GM12878 (cell line): ENCODE results near the gene SFT2D2. TPM values are rescaled to one million over a fixed set of nuclear protein-coding genes. Genes with fewer than 3 reads are reported as not detected.
A peak's percentile ranks its signal among the peaks of the same experiment; 100 is the strongest.

Experiments
- CHD2 ChIP-seq: IDR thresholded peaks from 2 replicates; pipeline ENCODE4 v1.6.1; 2011; ENCODE audit warnings: low read depth, low read length, improper control_type of control experiment, borderline replicate concordance
- HCFC1 ChIP-seq: fragments of 150-350 bp; IDR thresholded peaks from 2 replicates; pipeline ENCODE4 v1.6.1; 2014; ENCODE audit warnings: low read length
- KAT2A ChIP-seq: conservative IDR thresholded peaks from 2 replicates; pipeline ENCODE4 v1.6.1; 2011; ENCODE audit warnings: low read depth, low read length; ENCODE audit not compliant: control insufficient read depth
- MXI1 ChIP-seq: fragments of 150-350 bp; IDR thresholded peaks from 2 replicates; pipeline ENCODE4 v1.6.1; 2011; ENCODE audit warnings: low read depth, mild to moderate bottlenecking, inconsistent platforms, low read length, improper control_type of control experiment
- NFXL1 ChIP-seq: fragments of 450-650 bp; IDR thresholded peaks from 2 replicates; pipeline ENCODE4 v1.6.1; 2017; ENCODE audit warnings: antibody characterized with exemption, mild to moderate bottlenecking, borderline replicate concordance
- SP1 ChIP-seq: IDR thresholded peaks from one replicate; pipeline ENCODE4 v1.6.1; 2011; ENCODE audit warnings: low read depth, low read length
- TCF12 ChIP-seq: IDR thresholded peaks from 2 replicates; pipeline ENCODE4 v1.6.1; 2011; ENCODE audit warnings: low read depth, mild to moderate bottlenecking, low read length
- ZNF217 ChIP-seq: fragments of 450-650 bp; IDR thresholded peaks from 2 replicates; pipeline ENCODE4 v1.6.1; 2017; ENCODE audit warnings: antibody characterized with exemption, mild to moderate bottlenecking
- ZNF24 ChIP-seq: fragments of 450-650 bp; IDR thresholded peaks from 2 replicates; pipeline ENCODE4 v1.6.1; 2017; ENCODE audit warnings: antibody characterized with exemption, mild to moderate bottlenecking
- polyA plus RNA-seq, 11 experiments: library from polyadenylated mRNA; depleted of rRNA in 4 of 11; unstranded in 6 of 11; stranded (reverse) in 5 of 11; fragments of >200 nt; fragmentation: Nextera tagmentation in 4 of 11; fragmentation: Illumina TruSeq in 1 of 11; extraction: Ambion mirVana in 4 of 11; extraction: Trizol in 1 of 11; gene quantifications; 1 replicate in 1 of 11; 2 replicates in 10 of 11; pipeline versions ENCODE4 v1.2.1 to v1.2.3, GENCODE V29; 2011 to 2016; ENCODE audit warnings: inconsistent platforms in 2 of 11, missing spikeins in 2 of 11, low read depth in 1 of 11
- total RNA-seq, 4 experiments: library from RNA; depleted of rRNA in 3 of 4; stranded (reverse); fragments of >200 nt in 3 of 4; fragmentation: Illumina TruSeq in 1 of 4; extraction: Trizol in 1 of 4; gene quantifications; 2 replicates each; pipeline versions ENCODE4 v1.2.1 to v1.2.3, GENCODE V29; 2013 to 2021
- TF ChIP-seq, protein P1 (sequence below), 3 experiments: IDR thresholded peaks in 2 of 3; conservative IDR thresholded peaks in 1 of 3; 2 replicates each; pipeline ENCODE4 v1.5.1; 2011; ENCODE audit warnings: low read depth in 3 of 3, low read length in 3 of 3, mild to moderate bottlenecking in 3 of 3, control low read depth in 2 of 3, moderate library complexity in 2 of 3, inconsistent platforms in 1 of 3, mixed read lengths in 1 of 3; ENCODE audit not compliant: control insufficient read depth in 2 of 3, insufficient read depth in 1 of 3; ENCODE audit errors: extremely low read depth in 1 of 3
- TF ChIP-seq, protein P2 (sequence below): IDR thresholded peaks from 2 replicates; pipeline ENCODE4 v1.6.1; 2012; ENCODE audit warnings: mild to moderate bottlenecking, low read depth, low read length
- TF ChIP-seq, protein P3 (sequence below): fragments of 450-650 bp; IDR thresholded peaks from 2 replicates; pipeline ENCODE4 v1.6.1; 2016; ENCODE audit warnings: mild to moderate bottlenecking, moderate library complexity, borderline replicate concordance

SFT2D2 gene
- total and polyA plus RNA-seq, 10 of the 15 experiments (the other 5 are each of a cell fraction or from before 2014, with no cell fraction given), result 5.6 to 49.6 (median 24.9) TPM

DNA sequence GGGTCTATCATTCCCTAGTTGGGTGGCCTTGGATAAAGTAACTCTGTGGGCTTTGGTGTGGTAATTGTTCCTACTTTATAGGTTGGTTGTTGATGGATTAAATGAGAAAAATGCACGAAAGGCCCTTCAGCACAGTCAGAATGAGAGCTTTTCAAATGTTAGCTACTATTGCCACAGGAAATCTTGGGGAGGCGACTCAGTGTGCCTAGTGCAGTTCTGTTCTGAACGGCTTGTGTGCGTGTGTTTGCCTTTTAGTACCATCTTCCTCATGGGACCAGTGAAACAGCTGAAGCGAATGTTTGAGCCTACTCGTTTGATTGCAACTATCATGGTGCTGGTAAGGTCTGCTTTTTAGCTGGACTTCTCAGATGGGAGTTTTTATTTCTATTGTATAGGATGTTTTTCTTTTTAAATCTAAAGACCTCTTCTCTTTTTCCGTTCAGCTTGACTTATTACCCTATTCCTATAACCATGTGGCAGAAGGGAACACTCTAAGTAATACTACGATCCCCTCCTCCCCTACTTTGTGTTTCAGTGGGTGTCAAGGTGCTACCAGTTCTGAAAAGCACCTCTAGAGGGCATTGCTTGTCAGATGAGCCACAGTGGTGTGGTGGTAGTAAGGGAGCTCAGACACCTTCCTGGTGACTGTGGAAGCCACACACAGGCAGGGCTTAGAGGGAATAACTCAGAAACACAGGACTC, 9.2 kb downstream of the SFT2D2 start (continued):
- TF ChIP-seq, protein P1, sequence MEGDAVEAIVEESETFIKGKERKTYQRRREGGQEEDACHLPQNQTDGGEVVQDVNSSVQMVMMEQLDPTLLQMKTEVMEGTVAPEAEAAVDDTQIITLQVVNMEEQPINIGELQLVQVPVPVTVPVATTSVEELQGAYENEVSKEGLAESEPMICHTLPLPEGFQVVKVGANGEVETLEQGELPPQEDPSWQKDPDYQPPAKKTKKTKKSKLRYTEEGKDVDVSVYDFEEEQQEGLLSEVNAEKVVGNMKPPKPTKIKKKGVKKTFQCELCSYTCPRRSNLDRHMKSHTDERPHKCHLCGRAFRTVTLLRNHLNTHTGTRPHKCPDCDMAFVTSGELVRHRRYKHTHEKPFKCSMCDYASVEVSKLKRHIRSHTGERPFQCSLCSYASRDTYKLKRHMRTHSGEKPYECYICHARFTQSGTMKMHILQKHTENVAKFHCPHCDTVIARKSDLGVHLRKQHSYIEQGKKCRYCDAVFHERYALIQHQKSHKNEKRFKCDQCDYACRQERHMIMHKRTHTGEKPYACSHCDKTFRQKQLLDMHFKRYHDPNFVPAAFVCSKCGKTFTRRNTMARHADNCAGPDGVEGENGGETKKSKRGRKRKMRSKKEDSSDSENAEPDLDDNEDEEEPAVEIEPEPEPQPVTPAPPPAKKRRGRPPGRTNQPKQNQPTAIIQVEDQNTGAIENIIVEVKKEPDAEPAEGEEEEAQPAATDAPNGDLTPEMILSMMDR (IDR thresholded peaks at IDR 0.05 in 2 of 3, conservative IDR thresholded peaks at IDR 0.05 in 1 of 3; ENCODE audit: control insufficient read depth in 2 of 3, extremely low read depth in 1 of 3, insufficient read depth in 1 of 3, low read depth in 3 of 3, low read length in 3 of 3), result peak; percentile 63 to 80 (median 79)
- TF ChIP-seq KAT2A (no peak), CHD2 (no peak), SP1 (no peak), MXI1 (no peak), ZNF24 (no peak), NFXL1 (no peak), TCF12 (no peak), ZNF217 (no peak), HCFC1 (no peak)
- TF ChIP-seq, protein P2, sequence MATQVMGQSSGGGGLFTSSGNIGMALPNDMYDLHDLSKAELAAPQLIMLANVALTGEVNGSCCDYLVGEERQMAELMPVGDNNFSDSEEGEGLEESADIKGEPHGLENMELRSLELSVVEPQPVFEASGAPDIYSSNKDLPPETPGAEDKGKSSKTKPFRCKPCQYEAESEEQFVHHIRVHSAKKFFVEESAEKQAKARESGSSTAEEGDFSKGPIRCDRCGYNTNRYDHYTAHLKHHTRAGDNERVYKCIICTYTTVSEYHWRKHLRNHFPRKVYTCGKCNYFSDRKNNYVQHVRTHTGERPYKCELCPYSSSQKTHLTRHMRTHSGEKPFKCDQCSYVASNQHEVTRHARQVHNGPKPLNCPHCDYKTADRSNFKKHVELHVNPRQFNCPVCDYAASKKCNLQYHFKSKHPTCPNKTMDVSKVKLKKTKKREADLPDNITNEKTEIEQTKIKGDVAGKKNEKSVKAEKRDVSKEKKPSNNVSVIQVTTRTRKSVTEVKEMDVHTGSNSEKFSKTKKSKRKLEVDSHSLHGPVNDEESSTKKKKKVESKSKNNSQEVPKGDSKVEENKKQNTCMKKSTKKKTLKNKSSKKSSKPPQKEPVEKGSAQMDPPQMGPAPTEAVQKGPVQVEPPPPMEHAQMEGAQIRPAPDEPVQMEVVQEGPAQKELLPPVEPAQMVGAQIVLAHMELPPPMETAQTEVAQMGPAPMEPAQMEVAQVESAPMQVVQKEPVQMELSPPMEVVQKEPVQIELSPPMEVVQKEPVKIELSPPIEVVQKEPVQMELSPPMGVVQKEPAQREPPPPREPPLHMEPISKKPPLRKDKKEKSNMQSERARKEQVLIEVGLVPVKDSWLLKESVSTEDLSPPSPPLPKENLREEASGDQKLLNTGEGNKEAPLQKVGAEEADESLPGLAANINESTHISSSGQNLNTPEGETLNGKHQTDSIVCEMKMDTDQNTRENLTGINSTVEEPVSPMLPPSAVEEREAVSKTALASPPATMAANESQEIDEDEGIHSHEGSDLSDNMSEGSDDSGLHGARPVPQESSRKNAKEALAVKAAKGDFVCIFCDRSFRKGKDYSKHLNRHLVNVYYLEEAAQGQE, result no peak
- TF ChIP-seq, protein P3, sequence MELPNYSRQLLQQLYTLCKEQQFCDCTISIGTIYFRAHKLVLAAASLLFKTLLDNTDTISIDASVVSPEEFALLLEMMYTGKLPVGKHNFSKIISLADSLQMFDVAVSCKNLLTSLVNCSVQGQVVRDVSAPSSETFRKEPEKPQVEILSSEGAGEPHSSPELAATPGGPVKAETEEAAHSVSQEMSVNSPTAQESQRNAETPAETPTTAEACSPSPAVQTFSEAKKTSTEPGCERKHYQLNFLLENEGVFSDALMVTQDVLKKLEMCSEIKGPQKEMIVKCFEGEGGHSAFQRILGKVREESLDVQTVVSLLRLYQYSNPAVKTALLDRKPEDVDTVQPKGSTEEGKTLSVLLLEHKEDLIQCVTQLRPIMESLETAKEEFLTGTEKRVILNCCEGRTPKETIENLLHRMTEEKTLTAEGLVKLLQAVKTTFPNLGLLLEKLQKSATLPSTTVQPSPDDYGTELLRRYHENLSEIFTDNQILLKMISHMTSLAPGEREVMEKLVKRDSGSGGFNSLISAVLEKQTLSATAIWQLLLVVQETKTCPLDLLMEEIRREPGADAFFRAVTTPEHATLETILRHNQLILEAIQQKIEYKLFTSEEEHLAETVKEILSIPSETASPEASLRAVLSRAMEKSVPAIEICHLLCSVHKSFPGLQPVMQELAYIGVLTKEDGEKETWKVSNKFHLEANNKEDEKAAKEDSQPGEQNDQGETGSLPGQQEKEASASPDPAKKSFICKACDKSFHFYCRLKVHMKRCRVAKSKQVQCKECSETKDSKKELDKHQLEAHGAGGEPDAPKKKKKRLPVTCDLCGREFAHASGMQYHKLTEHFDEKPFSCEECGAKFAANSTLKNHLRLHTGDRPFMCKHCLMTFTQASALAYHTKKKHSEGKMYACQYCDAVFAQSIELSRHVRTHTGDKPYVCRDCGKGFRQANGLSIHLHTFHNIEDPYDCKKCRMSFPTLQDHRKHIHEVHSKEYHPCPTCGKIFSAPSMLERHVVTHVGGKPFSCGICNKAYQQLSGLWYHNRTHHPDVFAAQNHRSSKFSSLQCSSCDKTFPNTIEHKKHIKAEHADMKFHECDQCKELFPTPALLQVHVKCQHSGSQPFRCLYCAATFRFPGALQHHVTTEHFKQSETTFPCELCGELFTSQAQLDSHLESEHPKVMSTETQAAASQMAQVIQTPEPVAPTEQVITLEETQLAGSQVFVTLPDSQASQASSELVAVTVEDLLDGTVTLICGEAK, result no peak
